Natural killer cell (primary cell): Measurements from ENCODE around the gene NT5C3B. TPM values are rescaled to one million over a fixed set of nuclear protein-coding genes. Genes with fewer than 3 reads are reported as not detected.

ENCODE experiments used
- ATAC-seq, 3 donors: fragments of 150-1000 bp in 2 of 3; fragments of 200-7000 bp in 1 of 3; cut with Tn5 transposase; 1 replicate in 1 of 3; 2 replicates in 2 of 3; pipeline ENCODE4 v1.10.0; 2021; ENCODE audit warnings: mild to moderate bottlenecking in 2 of 3, moderate library complexity in 2 of 3
- DNase-seq, 2 donors: peaks; one replicate each; pipeline versions ENCODE4 v3.0.0 to v3.0.0-alpha.2; 2013 to 2021; ENCODE audit warnings: mixed read lengths in 1 of 2
- H3K27ac ChIP-seq: one replicate; pipeline ENCODE4 v1.5.1; 2013; ENCODE audit warnings: mild to moderate bottlenecking, low read length
- H3K27me3 ChIP-seq: one replicate; pipeline ENCODE4 v1.6.1; 2013; ENCODE audit warnings: low read length; ENCODE audit not compliant: control insufficient read depth, insufficient read depth
- H3K36me3 ChIP-seq: one replicate; pipeline ENCODE4 v1.6.1; 2013; ENCODE audit warnings: low read length; ENCODE audit not compliant: control insufficient read depth, insufficient read depth
- H3K4me1 ChIP-seq: one replicate; pipeline ENCODE4 v1.6.1; 2013; ENCODE audit warnings: low read length; ENCODE audit not compliant: control insufficient read depth, insufficient read depth
- H3K4me3 ChIP-seq: one replicate; pipeline ENCODE4 v1.5.1; 2013; ENCODE audit warnings: low read length
- H3K9me3 ChIP-seq: one replicate; pipeline ENCODE4 v1.6.1; 2013; ENCODE audit warnings: low read length; ENCODE audit not compliant: control insufficient read depth, insufficient read depth
- H3K27ac Mint-ChIP-seq, 2 donors: one replicate each; pipeline ENCODE4 v1.8.0; 2022; ENCODE audit warnings: mild to moderate bottlenecking in 2 of 2, mixed read lengths in 2 of 2, moderate library complexity in 1 of 2
- H3K27me3 Mint-ChIP-seq, 2 donors: one replicate each; pipeline ENCODE4 v1.8.0; 2022; ENCODE audit warnings: low read depth in 2 of 2, mixed read lengths in 2 of 2
- H3K36me3 Mint-ChIP-seq: one replicate; pipeline ENCODE4 v1.8.0; 2022; ENCODE audit warnings: mixed read lengths
- H3K4me1 Mint-ChIP-seq, 2 donors: one replicate each; pipeline ENCODE4 v1.8.0; 2022; ENCODE audit warnings: mixed read lengths in 2 of 2
- H3K4me3 Mint-ChIP-seq: one replicate; pipeline ENCODE4 v1.8.0; 2022; ENCODE audit warnings: mild to moderate bottlenecking, moderate library complexity, mixed read lengths
- H3K9me3 Mint-ChIP-seq, 2 donors: one replicate each; pipeline ENCODE4 v1.8.0; 2022; ENCODE audit warnings: mixed read lengths in 2 of 2
- WGBS: methylation state at CpG from one replicate; pipeline ENCODE4 v1.1.7; 2013; ENCODE audit warnings: missing lambda C conversion rate; ENCODE audit not compliant: insufficient coverage; 5-methylcytosine and 5-hydroxymethylcytosine counted together
- intact Hi-C: fragments of 100-400 bp; cut with micrococcal nuclease; formaldehyde crosslinking; loops from one replicate; pipeline ENCODE4 v1.14.2; 2022
- total RNA-seq, 4 donors: library from RNA; stranded (reverse); fragments of 120-200 nt in 1 of 4; gene quantifications; one replicate each; pipeline versions ENCODE4 v1.2.3 to v1.2.4, GENCODE V29; 2013 to 2022
- TF ChIP-seq, protein P1 (sequence below): fragments of 200-600 bp; IDR thresholded peaks from one replicate; pipeline ENCODE4 v1.8.0; 2022; ENCODE audit warnings: antibody characterized with exemption

NT5C3B gene
- total RNA-seq, 3 donors from 2014 or later (not counting 1 experiment from before 2014, with no cell fraction given) = 9.1 to 10.0 (median 9.8) TPM

GRCh38 chr17:41825175-41825845 lies 10.7 kb downstream of the NT5C3B start:
- no peak overlapping the region for H3K4me3 Mint-ChIP-seq

DNA sequence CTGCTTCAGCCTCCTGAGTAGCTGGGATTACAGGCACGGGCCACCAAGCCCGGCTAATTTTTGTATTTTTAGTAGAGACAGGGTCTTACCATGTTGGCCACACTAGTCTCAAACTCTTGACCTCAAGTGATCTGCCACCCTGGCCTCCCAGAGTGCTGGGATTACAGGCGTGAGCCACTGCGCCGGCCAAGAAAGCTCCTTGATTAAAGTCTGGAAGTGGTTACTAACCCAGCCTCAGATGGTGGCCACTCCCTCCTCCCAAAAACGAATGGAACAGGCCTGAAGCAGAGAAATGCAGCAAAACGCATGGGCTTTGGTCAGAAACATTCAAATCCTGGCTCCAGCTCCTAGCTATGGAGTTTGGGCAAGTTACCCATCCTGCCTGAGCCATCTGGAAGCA lies 11.9 kb downstream of the NT5C3B start:
- Histone ChIP-seq H3K9me3 (no peaks in the 10 kb centered on the region), H3K36me3 (no peaks in the 10 kb centered on the region), H3K27ac (no peak overlapping the region), H3K4me3 (no peak overlapping the region), H3K27me3 (no peaks in the 10 kb centered on the region), H3K4me1 (no peaks in the 10 kb centered on the region)
- H3K9me3 Mint-ChIP-seq = no peaks in the 10 kb centered on the region
- intact Hi-C loops = no loop called here
- DNase-seq (no peak), ATAC-seq (no peak)
- 76% methylated on average over 7 of the region's 7 CpGs for WGBS
- TF ChIP-seq, protein P1, sequence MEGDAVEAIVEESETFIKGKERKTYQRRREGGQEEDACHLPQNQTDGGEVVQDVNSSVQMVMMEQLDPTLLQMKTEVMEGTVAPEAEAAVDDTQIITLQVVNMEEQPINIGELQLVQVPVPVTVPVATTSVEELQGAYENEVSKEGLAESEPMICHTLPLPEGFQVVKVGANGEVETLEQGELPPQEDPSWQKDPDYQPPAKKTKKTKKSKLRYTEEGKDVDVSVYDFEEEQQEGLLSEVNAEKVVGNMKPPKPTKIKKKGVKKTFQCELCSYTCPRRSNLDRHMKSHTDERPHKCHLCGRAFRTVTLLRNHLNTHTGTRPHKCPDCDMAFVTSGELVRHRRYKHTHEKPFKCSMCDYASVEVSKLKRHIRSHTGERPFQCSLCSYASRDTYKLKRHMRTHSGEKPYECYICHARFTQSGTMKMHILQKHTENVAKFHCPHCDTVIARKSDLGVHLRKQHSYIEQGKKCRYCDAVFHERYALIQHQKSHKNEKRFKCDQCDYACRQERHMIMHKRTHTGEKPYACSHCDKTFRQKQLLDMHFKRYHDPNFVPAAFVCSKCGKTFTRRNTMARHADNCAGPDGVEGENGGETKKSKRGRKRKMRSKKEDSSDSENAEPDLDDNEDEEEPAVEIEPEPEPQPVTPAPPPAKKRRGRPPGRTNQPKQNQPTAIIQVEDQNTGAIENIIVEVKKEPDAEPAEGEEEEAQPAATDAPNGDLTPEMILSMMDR = no peak
- H3K27me3 Mint-ChIP-seq = no peaks in the 10 kb centered on the region
- no peaks in the 10 kb centered on the region for H3K4me1 Mint-ChIP-seq
- no peak overlapping the region for H3K4me3 Mint-ChIP-seq
- H3K27ac Mint-ChIP-seq = no peak overlapping the region
- H3K36me3 Mint-ChIP-seq = no peaks in the 10 kb centered on the region

More at GRCh38 chr17:41825175-41825845, 10.7 kb downstream of the NT5C3B start:
- Mint-ChIP-seq H3K27me3 (no peaks in the 10 kb centered on the region), H3K9me3 (no peaks in the 10 kb centered on the region), H3K27ac (no peak overlapping the region), H3K4me1 (no peaks in the 10 kb centered on the region), H3K36me3 (no peaks in the 10 kb centered on the region)
- Histone ChIP-seq H3K27me3 (no peaks in the 10 kb centered on the region), H3K4me3 (no peak overlapping the region), H3K27ac (no peak overlapping the region), H3K9me3 (no peaks in the 10 kb centered on the region), H3K4me1 (no peaks in the 10 kb centered on the region), H3K36me3 (peaks cover 2% of the 10 kb centered on the region)
- DNase-seq (no peak), ATAC-seq (no peak)
- intact Hi-C loops = no loop called here
- TF ChIP-seq, protein P1 = no peak
- WGBS = 92% methylated on average over 19 of the region's 19 CpGs

DNA sequence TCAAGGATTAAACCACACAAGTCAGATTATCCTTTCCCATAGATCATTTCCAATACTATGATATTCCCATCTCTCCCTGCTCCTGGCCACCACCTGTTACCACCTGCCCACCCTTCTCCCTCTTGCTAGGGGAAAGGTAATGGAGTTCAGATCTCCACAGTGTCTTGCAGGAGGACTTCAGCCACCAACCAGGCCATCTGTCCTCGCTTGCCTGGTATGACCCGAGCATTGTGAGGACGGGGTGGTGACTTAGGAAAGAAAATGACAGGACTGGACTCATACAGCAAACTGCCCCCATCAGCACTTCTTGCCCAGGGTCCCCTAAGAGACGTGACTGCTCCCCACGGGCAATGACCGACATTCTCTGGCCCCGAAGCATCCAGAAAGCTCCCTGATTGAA lies 12.5 kb downstream of the NT5C3B start:
- H3K27ac Mint-ChIP-seq = no peak overlapping the region
- no peaks in the 10 kb centered on the region for H3K27me3 Mint-ChIP-seq
- Histone ChIP-seq H3K9me3 (no peaks in the 10 kb centered on the region), H3K4me3 (no peak overlapping the region), H3K27me3 (no peaks in the 10 kb centered on the region), H3K36me3 (no peaks in the 10 kb centered on the region), H3K27ac (no peak overlapping the region), H3K4me1 (no peaks in the 10 kb centered on the region)
- H3K4me1 Mint-ChIP-seq = no peaks in the 10 kb centered on the region
- no peaks in the 10 kb centered on the region for H3K9me3 Mint-ChIP-seq
- ATAC-seq (no peak), DNase-seq (no peak)
- no peak overlapping the region for H3K4me3 Mint-ChIP-seq
- intact Hi-C loops = no loop called here
- H3K36me3 Mint-ChIP-seq = no peaks in the 10 kb centered on the region
- TF ChIP-seq, protein P1 = no peak
- 96% methylated on average over 7 of the region's 7 CpGs for WGBS

DNA sequence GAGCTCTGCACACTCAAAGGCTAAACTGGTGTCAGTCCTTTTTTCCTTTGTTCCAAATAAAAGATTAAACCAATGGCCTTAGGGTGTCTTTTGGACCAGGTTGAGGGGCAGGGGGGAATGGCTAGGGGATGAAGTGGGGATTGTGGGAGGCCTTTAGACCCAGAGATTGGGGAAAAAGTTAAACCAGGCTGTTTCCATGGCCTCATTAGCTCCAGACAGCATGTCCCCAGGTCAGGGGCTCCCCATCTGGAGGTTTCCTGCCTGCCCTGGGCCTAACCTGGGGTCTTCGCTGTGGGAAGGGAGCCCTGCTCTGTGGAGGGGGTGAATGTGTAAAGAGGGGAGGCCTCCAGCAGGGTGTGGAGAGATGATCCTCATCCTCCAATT lies 12.9 kb downstream of the NT5C3B start:
- no peak for ATAC-seq
- Histone ChIP-seq H3K4me3 (no peak overlapping the region), H3K4me1 (no peaks in the 10 kb centered on the region), H3K27ac (no peak overlapping the region), H3K27me3 (no peaks in the 10 kb centered on the region), H3K36me3 (no peaks in the 10 kb centered on the region), H3K9me3 (no peaks in the 10 kb centered on the region)
- TF ChIP-seq, protein P1 = no peak
- H3K4me3 Mint-ChIP-seq = no peak overlapping the region
- DNase-seq = no peak
- no peaks in the 10 kb centered on the region for H3K27me3 Mint-ChIP-seq
- no peaks in the 10 kb centered on the region for H3K36me3 Mint-ChIP-seq
- intact Hi-C loops = no loop called here
- H3K4me1 Mint-ChIP-seq = no peaks in the 10 kb centered on the region
- no peak overlapping the region for H3K27ac Mint-ChIP-seq
- no peaks in the 10 kb centered on the region for H3K9me3 Mint-ChIP-seq
- WGBS = 100% methylated on average over 1 of the region's 1 CpG
